ENCODE measurements around the gene C1GALT1.

The C1GALT1 gene

GRCh38 chr7:7173956-7174632 lies 8.2 kb upstream of the C1GALT1 start:
- no peak overlapping the region for H3K27ac ChIP-seq
- no peak for TF ChIP-seq CTCF (IDR thresholded peaks at IDR 0.05)
- no peak overlapping the region for H3K4me3 ChIP-seq
- no peak for DNase-seq (ENCODE audit: low spot score)

DNA sequence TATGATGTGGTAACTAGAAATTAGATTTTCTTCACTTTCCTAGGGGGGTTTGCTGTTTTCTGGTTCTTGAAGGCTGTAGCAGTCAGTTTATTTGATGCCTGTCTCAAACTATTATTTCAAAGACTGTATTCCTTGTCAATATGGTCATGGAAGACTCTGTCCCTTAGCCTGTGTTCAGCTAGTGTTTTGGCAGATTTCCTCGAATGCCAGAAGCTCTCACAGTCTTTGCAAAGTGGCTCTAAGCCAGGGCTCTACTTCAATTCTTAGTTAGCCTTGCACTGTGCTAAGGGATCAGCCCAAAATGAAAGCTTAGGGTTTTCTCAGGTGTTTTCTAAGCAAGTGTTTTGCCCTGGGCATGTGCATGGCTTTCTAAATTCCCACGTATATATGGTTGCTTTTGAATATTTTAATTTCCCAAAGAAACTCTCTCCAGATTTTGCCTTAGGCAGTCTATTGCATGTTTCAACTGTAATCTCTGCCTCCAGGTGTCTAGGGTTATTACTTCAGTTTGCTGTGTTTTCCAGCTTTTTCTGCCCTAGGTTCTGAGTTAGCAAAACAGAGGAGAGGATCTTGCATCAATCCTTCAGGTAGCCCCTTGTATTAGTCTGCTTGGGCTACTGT lies 7.2 kb upstream of the C1GALT1 start:
- no peak for TF ChIP-seq CTCF (IDR thresholded peaks at IDR 0.05)
- DNase-seq (ENCODE audit: low spot score): no peak
- H3K4me3 ChIP-seq: no peak overlapping the region

GRCh38 chr7:7176406-7177043 lies 5.8 kb upstream of the C1GALT1 start:
- H3K4me3 ChIP-seq: no peak overlapping the region
- H3K27ac ChIP-seq: no peak overlapping the region
- no peak for DNase-seq (ENCODE audit: low spot score)
- no peak for TF ChIP-seq CTCF (IDR thresholded peaks at IDR 0.05)

More for the DNA sequence above, 7.2 kb upstream of the C1GALT1 start:
- H3K27ac ChIP-seq: no peak overlapping the region

GRCh38 chr7:7177044-7177517 lies 5.3 kb upstream of the C1GALT1 start:
- no peak overlapping the region for H3K4me3 ChIP-seq
- H3K27ac ChIP-seq: no peak overlapping the region
- no peak for TF ChIP-seq CTCF (IDR thresholded peaks at IDR 0.05)
- DNase-seq (ENCODE audit: low spot score): no peak

- no peak for TF ChIP-seq CTCF (IDR thresholded peaks at IDR 0.05)
- H3K27ac ChIP-seq: no peak overlapping the region
- no peak overlapping the region for H3K4me3 ChIP-seq
- no peak for DNase-seq (ENCODE audit: low spot score)
These were observed 4.3 kb upstream of the C1GALT1 start for GRCh38 chr7:7178081-7178480.

DNA sequence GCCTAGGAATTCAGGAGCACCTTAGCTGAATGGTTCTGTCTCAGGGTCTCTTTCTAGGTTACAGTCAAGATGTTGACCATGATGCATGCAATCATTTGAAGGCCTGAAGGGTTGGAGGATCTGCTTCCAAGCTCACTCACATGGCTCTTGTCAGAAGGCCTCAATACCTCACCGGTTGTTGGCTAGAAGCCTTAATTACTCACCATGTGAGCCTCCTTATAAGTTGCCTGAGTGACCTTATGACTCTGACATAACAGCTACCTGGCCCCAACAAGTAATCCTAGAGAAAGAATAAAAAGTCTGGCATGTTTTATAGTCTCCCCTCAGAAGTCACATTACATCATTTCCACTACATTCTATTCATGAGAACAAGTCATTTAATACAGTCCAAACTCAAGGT lies 3.4 kb upstream of the C1GALT1 start:
- TF ChIP-seq CTCF (IDR thresholded peaks at IDR 0.05): no peak
- Histone ChIP-seq H3K4me3 (no peak overlapping the region), H3K27ac (no peak overlapping the region)
- DNase-seq (ENCODE audit: low spot score): no peak
